NCI-H345 treated with DMSO at 0.1 percent for 48 hours (cell line): ENCODE results near the gene SLC9A9.

Experiments
- DNase-seq: peaks from one replicate; lab custom pipeline; 2025; ENCODE audit not compliant: unreplicated experiment; lab: John Stamatoyannopoulos, UW

SLC9A9 gene

DNA sequence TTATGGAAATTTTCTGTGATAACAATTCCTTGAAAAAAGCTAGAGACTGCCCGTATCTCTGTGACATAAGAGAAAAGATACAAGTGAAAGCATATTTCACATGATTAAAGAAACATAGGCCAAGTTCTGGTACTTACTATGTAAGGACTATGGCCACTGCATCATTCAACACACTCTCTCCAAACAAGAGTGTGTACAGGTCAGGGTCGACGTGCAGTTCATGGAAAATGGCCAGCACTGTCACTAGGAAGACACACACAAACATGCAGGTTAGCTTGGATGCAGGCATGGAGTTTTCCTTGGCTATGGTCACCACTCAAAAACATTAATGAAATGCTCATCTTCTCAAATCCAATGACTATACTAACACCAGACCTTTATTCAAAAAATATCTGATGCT is 196.2 kb downstream of the SLC9A9 start:
- DNase-seq, result no peak

DNA sequence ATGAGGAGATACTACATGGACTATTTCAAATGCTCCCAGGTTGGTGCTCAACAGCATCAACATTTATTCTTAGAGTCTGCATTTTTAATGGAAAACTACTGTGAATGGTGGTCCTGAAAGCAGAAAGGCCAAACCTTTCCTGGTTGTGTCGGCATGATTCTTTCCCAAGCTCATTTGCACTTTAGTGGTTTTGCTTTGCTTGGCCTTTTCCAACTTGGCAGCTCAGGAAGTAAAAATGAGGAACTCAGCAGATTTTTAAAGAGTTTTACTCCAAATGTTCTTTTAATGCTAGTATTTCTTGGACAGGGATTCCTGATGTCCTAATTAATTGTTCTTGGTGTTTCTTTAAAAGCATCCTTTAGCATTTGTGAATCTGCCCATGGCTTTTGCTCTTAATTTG is 197.4 kb downstream of the SLC9A9 start:
- DNase-seq, result no peak

DNA sequence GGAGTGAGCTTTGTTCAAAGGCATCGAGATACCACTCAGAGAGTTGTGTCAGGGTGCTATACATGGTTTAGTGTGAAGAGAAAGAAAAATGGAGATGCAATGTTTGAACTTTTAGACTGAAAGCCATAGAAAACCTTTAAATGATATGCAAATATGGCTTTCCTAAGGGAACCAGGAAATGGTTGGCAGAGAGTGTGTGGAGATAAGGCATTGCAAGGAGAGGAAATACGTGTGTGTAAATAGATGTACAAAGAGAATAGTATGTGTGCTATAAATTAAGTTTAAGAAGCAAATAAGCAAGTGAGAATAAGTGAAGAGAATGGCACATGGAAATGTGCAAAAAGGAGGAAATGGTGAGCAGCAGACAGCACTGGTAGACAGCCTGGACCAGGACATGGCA is 198.1 kb downstream of the SLC9A9 start:
- no peak for DNase-seq

DNA sequence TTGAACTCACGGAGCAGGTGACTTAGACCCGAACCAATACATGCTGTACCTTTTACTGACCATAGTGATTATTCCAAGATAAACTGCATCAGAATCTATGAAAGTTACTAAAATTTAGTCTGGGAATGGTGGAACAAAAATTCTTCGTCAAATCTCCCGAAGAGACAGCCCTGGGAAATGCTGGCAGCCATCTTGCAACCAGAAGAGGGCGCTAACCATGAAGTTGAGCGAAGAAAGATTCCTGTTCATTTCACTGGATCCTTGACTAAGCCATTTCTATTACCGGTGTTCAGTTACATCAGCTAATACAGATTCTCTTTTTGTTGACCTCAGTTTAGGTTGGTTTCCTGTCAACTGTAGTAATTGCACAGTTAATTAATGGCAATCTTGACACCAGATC is 199.6 kb downstream of the SLC9A9 start:
- DNase-seq, result no peak

DNA sequence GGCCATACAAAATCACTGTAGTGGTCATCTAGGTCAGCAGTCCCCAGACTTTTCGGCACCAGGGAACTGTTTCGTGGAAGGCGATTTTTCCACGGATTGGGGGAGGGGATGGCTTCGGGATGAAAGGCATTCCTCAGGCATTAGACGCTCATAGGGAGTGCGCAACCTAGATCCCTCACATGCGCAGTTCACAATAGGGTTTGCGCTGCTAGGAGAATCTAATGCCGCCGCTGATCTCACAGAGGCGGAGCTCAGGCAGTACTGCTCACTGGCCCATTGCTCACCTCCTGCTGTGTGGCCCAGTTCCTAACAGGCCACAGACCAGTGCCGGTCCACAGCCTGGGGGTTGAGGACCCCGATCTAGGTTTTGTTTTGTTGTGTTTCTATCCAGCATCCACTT is 200.1 kb downstream of the SLC9A9 start:
- DNase-seq, result no peak

DNA sequence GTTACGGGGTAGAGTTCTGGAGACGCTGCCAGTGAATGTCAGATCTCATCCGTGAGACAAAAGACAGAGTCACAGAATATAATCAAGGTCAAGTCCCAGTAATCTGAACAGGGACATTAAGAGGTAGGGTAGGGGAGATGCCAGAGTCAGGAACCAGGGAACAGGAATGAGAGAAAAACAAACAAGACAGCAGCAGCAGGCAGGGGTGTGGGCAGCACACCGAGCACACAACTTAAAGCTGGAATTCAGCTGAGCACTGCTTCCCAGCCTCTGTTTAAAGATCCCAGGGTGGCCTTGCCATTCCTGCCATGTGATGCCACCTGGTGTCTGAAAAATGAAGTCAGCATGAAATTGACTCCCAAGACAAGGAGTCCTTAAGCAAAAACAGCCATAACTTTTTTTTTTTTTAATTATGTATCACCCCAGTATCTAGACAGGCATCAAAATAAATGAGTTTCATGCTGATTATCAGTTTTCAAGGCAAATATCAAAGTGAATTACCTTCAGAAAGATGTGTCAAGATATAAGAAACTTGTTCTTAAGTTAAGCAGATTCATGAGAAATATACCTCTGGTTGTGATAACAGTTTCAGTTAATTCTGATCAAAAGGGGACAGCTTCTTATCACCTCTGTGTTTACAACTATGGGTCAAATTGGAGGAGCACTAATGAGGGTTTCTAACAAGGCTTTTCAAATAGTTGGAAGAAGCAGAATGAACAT is 203.7 kb downstream of the SLC9A9 start:
- peak; percentile 19 for DNase-seq

DNA sequence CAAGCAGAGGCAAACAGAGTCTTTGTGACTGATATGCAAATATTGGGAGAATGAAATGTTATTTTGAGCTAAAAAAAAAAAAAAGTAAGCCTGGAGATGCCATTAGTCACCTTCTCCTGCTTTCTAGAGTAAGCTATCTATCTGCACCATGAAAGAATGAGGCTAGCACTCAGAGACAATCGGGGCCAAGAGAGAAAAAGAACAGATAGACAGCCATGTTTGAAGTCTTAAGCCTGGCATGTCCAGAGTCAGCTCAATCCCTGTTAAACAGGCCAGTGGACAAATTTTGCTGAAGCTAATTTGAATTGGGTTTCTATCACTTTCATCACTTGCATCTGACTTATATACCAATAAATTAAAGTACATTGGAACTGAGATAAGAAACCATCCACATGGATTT is 204.4 kb downstream of the SLC9A9 start:
- DNase-seq, result no peak

DNA sequence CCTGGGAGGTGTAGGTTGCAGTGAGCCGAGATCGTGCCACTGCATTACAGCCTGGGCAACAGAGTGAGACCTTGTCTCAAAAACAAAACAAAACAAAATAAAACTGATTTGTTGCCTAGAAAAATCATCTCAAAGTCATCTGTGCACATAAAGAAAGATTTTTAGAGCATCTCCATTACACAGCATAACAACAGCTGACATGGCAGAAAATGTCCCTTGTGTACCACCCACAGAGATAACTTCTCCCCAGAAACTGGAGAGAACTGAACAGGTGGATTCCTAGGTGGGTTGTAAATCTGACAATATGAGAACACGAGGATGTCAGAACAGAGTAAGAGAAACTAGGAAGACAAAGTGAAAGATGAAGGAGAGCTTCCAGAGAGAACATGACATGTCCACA is 207.5 kb downstream of the SLC9A9 start:
- DNase-seq, result no peak

DNA sequence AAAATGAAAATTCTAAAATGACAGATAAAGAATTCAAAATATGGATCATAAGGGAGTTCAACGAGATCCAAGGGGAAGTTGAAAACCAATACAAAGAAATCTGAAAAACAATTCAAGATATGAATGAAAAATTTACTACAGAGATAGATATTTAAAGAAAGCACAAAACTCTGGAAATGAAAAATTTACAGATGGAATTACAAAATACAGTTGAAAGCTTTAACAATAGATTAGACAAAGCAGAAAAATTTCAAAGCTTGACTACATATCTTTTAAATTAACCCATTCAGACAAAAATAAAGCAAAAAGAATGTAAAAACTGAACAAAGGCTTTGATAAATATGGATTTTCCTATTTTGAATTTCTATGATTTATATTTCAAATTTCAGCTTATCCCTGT is 211.1 kb downstream of the SLC9A9 start:
- DNase-seq, result no peak

DNA sequence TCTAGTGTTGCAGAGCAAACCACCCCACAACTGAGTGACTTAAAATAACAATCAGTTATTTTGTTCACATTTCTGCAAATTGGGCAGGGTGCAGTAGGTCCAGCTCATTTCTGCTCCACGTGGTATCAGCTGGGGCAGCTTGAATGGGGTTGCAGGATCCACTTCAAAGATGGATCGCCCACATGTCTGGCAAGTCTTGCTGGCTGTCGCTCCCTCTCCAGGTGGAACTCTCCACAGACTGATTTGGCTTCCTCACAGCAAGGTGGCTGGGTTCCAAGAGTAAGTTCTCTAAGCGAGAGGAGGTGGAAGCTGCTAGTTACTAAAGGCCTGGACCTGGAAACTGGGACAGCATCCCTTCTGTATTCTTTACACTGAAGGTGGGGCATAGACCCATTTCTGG is 213.3 kb downstream of the SLC9A9 start:
- no peak for DNase-seq

DNA sequence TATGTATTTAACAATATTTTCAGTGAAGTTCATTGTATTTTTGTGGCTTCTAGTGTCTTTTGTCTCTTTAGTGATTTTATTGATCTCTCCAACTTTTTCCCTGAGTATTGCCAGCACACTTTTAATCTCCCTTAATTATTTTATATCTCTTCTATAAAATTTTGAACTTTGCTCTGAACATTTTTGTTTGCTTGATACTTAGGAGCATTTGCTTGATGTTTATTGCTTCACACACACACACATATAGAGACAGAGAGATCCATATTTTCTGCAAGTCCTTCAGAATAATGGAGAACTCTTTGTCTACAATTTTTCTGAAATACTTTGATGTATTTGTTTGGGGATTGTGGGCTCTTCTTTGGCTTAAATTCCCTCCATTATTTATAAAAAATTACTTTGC is 213.8 kb downstream of the SLC9A9 start:
- no peak for DNase-seq

DNA sequence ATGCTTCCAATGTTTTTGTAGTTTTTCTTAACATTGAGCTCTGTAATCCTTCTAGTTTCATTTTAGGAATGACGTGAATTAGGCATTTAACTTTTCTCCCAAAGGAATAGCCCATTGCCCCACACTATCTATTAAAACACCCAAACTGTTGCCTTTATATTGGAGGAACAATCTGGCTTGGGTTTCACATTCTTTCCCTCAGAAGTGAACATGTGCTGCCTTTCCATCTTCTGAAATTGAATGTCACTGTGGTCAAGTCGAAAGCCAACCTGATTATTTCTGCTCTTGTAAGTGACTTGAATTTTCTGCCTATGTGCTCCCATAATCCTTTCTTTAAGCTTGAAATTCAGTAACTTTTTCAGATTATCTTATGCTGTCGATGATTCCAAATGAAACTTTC is 214.5 kb downstream of the SLC9A9 start:
- no peak for DNase-seq

DNA sequence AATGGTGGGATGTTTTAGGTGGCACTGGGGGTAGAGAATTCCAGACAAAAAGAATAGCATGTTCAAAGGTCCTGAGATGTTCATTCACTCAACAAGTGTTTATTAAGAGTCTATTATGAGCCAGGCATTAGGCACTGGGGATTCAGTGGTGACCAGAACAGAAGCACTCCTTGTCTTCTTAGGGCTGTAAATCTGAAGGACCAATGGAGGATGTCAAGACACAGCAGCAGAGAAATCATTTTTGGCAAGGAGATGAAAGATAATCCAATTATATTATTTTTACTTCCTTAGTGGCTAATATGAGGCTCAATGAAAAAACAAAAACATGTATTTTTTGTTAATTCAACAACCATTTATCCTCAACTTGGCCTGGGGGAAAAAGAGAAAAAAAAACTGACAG is 218.5 kb downstream of the SLC9A9 start:
- DNase-seq, result no peak

DNA sequence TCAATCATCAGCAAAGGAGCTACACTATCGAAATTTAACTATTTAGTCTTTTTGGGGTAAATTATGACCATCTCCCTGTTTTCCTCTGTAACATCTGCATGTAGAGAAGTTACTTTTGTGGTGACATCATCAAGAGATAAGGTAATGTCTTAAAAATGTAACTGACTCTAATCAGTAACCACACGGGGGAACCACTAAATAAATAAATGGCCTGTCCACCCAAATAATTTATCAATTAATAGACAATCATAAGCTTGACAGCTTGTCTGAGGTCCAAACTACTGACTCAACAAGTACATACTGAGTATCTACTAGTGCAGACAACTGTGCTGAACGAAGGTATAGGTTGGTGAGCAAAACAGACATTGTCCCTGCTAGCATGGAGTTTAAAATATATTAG is 219.3 kb downstream of the SLC9A9 start:
- DNase-seq, result no peak

DNA sequence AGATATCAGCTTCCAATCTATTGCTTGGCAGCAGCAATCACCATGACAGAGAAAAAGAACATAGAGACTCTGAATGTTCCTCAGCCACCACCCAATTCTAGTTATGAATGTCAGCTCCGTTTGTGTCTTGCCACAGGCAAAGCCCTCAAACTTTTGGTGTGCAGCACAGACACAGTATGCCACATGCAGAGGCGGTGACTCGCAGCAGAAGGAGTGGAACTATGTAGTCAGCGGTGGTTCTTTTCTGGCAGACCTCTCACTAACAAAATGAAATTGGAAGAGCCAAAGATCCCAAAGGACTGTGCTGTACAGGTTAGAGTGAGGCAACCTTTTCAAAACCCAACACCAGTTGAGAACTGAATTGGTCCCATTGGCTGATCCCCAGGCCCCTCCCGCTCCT is 220.9 kb downstream of the SLC9A9 start:
- DNase-seq, result no peak

DNA sequence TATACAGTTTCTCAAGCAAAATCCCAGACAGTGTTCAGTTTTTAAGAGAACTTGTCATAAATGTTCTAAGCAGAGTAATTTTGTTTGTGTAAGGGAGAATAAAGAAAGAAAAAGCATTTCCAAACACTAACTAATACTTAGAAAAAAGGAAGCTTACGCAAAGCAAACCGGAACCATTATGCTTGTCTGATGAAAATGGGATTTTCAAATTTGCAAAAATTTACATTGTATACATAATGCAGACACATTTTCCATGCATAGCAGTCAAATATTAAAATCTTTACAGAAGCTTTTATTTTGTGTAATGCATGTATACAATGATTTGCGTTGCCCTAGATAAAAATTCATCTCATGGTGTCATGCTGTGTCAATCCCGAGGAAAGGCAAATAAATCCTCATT is 229.0 kb downstream of the SLC9A9 start:
- no peak for DNase-seq

DNA sequence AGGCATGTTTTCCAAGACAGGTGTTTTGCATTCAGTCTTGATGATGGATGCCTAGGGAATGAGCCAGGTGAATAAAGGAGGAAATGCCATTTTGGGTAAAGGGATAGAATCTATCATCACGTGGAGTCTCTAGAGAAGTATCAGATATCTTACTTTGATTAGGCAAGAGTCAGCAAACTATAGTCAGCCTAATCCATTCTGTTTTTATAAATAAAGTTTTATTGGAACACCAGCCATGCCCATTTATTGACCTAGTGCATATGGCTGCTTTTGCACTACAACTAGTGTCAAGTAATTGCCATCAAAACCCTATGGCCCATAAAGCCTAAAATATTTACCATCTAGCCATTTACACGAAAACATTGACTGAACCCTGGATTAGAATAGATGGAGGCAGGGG is 231.2 kb downstream of the SLC9A9 start:
- no peak for DNase-seq

DNA sequence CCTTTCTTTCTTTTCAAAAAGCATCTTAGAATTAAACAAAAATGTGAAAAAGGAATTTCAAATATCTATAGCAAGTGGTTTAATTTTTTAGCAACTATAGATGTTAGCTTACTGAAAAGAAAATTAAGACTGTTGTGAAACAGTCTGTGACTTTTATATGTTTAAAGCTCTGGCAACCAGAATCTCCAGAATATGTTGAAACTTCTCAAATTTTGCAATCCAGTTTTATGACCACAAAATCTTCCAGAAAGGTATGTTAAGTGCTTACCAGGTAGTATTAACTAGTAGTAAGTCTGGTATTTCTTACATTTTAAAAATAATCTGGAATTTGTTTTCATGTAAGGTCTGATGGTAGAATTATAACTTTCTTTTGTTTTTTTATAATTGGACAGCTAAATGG is 235.0 kb downstream of the SLC9A9 start:
- DNase-seq, result no peak

DNA sequence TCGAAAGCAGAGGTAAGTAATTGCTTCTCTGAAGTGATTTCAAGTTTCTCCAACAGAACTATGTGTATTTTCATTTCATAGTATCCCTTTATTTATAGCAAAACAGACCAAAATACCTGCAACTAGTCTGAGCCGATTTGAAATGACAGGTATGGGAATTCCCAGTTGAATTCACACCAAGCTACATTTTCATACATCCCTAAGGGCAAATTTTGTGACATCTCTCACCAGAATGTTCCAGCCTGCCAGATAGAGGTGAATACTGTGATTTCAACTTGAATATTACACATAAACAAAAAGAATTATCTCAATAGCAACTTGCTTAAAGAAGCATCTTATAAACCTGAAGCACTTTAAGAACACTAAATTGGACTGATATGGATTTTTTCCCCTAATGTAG is 235.7 kb downstream of the SLC9A9 start:
- no peak for DNase-seq

DNA sequence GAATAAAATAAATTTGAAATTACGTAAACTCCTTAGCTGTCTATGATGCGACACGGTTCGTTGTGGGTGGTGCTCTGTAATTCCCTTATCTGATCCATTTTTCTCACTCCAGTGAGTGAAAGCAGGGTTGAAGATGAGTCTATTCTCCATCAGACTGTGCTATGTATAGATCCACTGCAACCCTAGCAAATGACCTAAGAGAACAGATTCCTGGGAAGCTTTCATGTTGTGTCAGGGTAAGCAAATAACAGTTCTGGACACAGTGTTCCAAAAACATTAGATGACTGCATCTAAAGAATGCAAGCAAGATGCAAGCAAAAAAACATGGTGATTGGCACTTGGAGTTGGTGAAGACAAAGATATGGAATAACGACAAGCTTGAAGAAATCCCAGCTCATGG is 239.3 kb downstream of the SLC9A9 start:
- DNase-seq, result no peak

DNA sequence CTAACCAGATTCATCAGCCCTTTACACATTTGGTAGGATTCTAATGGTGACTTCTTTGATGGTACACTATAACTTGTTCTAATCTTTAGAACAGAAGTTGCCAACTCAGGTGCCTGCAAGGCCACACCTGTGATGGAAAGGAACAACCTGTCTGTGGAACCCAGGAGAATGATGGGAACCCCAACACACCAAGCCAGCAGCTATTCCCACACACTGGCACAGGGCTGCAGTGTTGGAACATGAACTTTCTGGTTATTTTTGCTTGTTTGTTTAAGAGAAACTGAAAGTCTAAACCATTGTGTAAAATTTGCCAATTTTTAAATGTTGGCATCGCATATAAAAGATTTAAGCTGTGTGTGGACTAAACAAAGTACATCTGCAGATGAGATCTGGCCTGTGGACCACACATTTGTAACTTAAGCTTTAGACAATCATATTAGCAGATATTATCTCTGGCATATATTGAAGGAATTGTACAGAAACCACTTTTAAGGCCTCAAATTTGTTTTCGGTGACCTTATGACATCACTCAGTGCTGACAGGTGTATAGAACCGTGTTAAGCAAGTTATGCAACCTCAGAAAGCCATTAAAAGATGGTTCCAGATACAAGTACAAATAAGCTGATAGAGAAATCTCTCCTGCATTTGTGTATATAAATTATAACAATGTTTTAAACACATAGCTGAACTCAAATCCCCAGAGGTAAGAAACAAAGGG is 242.9 kb downstream of the SLC9A9 start:
- no peak for DNase-seq

DNA sequence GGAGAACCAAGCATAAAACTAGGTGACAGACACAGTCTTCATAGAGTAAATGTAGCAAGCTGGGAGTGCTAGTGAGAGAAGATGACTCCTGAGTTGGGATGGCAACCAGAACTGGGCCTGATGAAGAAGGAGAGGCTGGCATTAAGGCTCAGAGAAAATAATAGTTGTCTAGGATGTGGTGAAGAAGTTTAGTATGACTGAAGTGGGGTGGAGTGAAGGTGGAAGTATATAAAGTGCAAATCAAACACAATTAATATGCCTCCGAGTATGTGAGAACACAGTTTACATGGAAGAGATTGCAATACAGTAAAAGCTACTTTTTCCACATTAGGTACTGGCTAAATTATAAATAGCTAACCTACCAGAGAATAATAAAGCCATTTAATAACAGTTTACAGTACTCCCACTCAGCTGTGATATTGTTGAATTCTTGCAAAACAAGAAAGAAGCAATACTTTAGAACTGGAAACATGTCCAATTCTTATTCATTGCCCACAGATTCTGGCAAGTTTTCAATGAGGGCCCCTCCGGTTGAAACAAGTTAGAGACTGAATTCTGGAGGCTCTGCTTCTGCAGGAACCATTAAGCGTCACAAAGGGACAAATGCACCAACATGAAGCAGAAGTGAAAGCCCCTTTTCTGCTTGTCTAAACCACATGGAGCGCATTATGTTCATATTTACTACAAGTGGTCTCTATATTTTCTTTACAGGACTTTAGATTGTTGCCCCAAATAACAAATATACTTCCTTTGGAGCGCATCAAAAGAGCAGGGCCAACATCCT is 243.7 kb downstream of the SLC9A9 start:
- DNase-seq, result no peak
